Activated CD8-positive, alpha-beta memory T cell treated with anti-CD3 and anti-CD28 coated beads, Interleukin-2, amount 50 U/mL, for 24 hours (primary cell): ENCODE results near the gene TBC1D9B.

ENCODE experiments used
- DNase-seq: peaks from one replicate; pipeline ENCODE4 v3.0.0-alpha.2; 2020; ENCODE audit errors: extremely low read depth

TBC1D9B gene

DNA sequence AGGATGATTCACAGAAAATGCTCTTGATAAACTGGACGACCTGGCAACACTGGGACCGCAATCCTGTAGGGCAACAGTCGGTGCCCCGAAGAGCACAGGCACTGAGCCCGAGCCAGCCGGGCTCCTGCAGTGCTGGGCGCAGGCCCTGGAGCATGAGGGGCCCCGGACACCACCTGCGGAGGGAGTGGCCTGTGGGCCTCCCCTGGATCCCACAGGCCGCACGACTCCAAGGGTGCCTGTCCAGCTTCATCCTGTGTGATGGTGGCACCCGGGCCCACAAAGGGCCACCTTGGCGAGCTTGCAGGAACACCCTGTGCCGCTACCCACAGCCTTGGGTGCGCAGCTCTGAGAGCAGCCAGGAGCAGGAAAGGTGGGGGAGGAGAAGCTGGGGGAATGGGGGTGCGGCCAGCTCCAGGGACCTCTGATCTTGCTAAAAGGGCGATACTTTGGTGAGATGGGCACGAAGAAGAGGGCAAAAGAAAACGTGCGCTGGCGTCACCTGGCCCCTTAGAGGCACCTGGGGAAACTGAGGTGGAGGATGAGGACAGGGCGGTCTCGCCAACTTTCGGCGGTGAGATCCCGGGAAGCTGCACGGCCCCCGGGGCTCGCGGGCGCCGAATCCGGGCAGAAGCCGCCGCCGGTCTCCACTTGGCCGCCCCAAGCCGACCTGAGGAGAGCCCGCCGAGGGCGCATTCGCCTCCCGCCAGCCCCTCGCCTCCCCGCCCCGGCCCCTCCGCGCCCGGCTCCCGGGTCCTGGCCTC lies 722 bp downstream of the TBC1D9B start:
- DNase-seq = no peak

DNA sequence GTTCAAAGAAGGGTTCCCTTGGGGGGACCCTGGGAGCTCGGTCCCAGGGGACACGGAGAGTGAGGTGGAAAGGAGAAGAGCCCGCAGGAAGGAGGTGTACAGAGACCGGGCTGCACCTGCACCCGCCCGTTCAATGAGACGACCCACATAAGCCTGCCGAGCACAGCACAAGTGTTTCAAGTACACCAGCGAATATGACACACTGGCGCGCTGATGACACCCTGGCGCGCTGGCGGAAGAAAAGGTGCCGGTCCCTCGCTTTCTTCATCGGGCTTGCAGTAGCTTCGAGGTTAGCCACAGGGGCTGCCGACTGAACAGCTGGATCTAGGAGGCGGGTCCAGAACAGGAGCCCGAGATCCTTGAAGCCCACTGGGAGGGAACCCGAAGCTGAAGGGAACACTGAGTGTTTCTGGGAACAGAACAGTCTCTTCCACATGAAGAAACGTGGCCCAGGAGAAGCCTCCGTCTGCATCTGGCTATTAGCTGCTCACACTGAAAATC lies 1.4 kb downstream of the TBC1D9B start:
- DNase-seq = no peak

DNA sequence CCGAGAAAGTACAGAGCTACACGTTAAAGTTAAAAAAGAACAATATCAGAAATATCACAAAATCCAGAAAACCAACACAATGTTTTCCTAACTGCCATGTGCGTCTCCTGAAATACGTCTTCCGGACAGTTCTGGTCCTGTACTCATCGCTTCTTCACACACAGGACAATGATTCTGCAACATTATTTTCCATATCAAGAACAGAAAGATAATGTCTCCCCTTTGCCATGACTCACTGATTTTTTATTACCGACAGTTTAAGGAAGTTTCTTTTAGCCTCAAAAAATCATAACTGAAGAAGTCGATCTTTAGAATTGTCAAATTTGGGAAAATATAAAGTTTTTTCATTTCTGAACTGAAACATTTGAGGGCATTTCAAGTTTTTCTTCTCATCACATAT lies 2.5 kb downstream of the TBC1D9B start:
- no peak for DNase-seq

DNA sequence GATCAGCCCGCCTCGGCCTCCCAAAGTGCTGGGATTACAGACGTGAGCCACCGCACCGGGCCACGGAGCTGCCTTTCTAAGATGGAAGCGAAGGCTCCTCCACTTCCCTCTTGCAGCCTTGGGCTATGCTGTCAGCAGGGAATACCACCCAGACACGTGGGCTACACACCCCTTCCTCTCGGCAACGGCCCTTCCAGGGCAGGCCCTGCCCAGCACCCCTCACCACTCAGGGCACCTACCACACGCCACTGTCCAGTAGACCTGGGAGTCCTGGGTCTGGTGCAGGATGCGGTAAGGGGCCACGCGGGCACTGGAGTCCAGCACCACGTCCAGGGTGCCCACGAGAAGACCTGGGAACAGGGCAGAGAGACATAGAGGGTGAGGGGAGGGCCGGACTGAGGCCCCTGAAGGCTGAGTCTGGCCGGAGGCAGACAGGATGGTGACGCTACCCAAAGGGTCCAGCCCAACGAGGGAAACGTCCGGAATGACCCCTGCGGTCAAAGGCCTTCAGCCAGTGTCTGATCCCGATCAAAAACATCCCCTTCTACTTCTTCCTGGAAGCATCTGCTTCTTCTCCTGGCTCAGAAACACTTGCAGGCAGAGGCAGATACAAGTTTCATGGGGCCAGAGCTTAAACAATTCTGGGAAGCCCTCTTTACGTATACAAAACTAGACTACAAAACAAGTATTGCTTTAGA lies 3.1 kb downstream of the TBC1D9B start:
- no peak for DNase-seq

DNA sequence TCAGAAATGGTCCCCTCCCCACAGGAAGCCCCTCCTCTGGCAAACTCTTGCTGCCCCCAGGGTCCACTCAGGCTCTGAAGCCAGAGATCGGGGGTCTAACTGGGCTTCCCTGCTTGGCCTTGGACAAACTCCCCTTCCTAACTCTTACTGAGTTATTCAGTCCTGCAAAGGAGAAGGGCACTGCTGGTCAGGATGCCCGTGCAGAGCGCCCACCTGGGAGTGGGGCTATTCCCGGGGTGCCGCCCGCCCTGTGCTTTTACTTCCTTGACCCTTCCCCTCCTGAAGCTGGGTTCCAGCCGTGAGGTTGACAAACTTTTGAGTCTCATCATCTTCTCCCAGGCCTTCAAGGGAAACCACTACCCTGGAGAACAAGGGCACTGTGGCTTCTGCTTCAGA lies 4.9 kb downstream of the TBC1D9B start:
- DNase-seq = no peak

DNA sequence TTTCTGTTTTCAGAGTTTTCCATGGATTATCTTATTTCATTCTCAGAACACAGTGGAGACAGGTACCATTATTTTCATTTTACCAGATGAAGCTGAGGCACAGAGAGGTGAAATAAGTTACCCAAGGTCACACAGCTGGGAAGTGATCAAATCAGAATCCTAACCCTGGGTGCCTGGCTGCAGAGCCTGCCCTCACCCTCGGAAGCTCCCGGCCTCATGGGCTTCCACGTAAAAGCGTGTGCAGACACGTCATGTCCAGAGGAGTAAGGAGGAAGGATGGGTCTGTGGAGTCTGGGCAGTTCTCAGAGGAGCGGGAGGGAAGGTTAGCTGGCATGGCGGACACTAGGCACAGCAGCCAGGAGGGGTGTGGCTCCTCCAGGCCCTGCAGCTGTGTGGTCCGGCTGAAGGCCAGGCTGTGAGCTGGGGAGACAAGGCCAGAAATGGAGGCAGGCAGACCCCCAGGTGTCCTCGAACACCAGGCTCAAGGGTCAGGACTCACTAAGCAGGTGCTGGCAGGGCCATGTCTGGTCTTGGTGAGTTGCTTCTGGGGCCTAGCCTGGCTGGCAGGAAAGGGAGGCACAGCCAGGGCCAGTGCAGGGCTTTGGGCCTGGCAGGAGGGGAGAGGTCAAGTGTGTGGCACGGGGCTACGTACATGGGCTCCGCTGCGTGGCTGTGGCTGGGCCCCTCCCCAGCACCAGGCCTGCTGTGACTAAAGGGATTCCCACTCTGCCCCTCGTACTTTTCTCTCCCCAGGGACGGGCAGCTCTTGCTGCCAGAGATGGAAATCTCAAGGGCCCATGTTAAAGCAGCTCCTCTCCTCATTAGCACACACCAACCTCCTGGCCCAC lies 5.6 kb downstream of the TBC1D9B start:
- no peak for DNase-seq

DNA sequence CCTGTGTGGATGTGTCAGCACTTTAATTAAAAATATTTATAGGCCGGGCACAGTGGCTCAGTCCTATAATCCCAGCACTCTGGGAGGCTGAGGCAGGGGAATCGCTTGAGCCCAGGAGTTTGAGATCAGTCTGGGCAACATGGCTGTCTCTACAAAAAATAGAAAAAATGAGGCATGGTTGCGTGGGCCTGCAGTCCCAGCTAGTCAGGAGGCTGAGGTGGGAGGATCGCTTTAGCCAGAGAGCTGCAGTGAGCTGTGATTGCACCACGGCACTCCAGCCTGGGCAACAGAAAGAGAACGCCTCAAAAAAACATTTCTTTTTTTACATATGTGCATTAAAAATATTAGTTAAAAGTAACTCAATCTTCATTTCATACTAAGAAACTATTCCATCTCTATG lies 6.2 kb downstream of the TBC1D9B start:
- no peak for DNase-seq

DNA sequence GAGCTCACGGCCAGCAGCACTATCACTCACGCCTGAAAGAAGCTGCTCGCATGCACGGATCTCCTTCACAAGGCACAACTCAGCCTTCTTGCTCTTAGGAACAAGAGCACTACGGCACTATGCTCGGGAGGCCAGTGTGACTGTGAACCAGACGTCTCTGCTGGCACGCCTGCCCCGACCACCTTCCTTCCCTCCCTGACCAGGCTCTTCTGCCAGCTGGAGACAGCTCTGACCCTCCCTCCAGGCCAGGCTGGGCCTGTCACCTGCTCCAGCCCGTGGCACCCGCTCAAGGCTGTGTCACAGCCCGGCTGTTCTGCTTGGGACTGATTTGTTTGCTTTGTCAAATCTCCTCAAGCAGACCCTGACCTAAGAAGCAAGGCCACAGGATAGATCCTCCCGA lies 7.0 kb downstream of the TBC1D9B start:
- no peak for DNase-seq

DNA sequence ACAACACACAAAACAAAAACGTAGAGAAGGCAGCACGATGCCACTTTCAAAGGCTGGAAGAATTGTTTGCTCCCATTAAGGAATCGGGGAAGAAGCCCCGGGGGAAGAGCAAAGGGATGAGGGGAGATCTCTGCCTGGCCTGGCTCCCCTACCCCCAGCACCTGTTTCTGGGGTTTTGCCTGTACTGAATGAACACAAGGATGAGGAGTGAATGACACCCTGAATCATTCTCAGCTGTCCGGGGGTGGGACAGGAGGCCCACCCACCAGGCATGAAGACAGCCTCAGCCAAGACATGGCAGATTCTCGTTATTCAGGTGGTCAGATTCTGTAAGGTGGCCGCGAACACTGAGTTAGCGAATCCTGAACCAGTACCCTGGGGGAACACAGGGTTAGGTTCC lies 7.5 kb downstream of the TBC1D9B start:
- no peak for DNase-seq

DNA sequence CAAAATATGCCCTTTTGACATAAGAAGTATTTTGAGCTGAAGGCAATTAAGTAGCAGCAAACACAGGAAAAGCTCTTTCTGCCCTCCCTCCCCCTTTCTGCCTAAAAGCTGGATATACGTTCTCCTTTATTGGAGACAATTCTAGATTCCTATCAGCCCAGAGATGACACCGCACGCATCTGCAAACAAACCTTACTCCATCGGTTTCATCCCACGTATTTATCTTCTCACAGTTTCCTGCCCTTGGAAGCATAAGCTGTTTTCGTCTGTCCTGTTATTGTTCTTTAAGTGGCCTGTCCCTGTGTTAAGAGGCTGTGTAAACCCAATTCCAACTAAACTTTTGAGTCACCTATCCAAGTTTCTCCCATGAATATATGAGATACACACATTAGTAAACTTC lies 11.8 kb downstream of the TBC1D9B start:
- no peak for DNase-seq

DNA sequence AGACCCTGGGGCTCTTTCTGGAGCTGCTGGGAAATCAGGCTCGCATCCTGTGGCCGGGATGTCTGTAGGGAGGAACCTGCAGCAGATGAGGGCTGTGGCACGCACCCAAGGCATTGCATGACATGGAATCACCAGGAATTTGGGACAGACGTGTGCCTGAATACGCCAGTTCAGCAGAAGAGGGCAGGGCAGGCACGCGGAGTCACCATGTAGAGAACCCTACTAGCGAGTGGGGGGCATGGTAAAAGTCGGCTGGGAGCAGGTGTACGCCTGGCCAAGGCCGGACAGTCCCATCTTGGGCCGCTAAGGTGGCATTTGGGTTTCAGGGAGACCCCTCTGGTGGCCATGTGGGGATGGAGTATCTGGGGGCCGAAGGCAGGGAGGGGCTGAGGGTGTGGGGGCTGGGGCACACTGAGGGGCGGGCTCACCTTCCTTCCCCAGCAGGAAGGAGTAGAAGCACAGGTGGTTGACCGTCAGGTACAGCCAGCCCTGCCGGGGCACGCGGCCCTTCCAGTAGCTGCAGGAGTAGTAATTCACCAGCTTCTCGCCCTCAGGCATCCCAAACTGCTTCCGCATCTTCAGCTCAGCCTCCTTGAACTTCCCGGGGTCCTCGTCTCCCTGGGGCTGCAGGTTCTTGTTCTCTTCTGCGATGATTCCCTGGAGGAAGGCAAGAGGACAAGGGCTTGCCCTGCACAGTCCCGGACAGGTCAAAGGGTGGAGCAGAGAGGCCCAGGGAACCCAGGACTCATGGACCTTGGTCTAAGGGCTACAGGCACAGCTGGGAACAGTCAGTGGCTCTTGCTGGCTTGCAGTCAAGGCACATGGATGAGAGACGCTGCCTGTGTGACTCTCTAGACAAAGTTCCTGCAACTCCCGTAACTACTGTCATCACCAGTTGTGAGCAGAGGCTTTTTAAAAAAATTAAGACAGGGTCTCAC lies 13.5 kb downstream of the TBC1D9B start:
- no peak for DNase-seq

DNA sequence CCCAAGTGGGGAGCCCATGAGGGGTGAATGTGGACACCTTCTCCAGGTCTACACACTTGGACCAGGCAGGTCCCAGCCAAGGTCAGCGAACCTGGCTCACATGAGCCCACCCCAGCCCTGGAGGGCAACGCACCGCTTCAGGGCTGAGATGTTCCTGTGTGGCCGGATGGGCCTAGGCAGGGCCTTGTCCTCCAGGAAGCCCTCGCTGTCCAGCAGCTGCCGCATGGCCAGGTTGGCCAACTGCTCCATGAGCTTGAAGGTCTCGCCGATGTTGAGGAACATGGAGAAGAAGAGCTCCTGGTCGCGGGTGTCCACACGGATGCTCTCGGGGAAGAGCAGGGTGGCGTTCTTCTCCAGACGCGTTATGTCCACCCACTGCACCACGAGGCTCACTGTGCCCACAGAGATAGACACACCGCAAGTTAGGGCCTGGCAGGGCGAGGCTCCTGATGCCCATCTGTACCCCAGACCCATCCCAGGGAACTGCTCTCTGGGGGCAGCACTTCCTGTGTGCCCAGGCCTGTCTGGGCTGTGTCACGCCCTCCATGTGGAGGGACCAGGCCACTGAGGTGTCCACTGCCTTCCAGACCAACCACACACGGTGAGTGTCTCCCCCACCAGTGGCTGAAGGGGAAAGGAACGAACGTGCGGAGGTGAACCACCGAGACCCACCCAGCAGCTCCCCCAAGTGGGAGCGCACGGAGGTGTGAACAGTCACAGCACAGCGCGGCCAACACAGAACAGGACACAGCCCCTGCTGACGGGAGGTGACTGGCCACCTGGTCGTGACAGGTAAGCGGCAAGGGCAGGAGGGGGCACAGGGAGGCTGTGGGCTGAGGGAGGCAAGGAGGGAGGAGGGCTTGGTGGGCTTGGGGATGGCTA lies 14.4 kb downstream of the TBC1D9B start:
- DNase-seq = no peak

DNA sequence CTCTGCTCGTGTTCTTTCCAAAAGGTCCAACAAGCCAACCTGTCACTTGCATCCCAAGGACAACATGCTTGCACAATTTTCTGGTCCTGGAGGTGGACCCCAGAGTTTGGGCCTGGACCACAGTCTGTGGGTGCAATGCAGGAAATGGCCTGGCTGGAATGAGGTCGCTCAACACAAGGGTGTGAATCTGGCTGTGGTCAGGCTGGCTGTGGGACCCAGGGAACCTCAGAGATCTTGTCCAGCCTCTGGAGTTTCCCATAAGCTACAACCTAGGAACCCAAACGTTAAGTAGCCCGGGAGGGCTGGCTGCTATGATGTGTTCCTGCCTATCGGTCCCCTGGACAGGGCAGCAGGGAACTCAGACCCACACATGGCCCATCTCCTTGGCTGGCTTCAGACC lies 15.4 kb downstream of the TBC1D9B start:
- DNase-seq = no peak

DNA sequence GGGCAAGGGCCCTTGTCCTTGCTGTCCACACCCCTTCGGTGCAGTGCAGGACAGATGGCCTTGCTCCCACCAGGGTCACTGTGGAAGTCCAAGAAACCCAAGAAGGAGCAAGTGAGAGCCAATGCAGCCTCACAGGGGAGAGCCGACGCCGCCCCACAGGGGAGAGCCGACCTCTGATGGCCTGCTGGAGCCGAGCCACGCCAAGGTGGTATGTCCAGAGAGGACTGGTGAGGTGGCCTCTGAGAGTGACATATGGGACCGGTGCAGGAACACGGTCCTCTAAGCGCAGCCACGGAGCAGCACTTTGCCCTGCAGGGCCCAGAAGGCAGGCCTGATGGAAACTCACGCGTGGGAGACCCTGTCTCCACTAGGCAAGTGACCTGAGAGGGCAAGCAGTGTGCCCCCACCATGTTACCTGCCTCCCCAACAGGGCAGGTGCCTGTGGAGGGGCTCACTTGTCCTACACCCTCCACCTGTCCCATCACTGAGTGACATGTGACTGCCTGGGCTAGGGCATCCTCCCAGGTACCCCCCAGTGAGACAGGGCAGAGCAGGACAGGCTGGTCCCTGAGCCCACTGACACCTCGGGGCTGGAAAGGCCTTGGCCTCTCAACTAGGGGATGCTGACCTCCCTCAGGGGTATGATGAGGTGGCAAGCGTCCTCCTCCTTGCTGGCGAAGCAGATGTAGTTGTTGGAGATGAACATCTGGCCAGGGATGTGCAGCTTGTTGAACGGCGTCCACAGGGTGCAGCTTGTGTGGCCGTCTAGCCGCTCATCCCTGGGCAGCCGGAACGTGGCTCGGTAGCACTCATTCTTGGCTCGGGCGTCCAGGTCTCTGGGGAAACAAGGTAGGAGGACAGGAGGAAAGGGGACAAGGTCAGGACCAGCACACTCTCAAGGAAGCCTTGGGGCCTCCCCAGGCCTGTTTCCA lies 16.7 kb downstream of the TBC1D9B start:
- no peak for DNase-seq

DNA sequence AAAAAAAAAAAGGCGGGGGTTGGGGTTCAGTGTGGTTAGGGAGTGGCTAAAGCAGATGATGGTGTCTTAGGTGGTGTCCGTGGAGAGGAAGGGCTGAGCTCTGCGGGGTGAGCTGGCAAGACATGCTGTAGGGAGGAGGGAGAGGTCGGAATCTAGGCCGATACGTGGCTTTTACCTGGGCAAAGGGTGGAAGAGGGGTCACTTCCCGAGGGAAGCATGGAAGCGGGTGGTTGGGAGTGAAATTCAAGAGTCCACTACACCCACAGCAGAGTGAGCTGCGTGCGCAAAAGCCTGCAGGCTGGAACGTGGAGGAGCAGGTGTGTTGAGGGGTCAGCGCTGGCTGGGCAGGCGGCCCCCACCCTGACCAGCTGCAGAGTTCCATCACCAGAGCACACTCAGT lies 17.8 kb downstream of the TBC1D9B start:
- no peak for DNase-seq

DNA sequence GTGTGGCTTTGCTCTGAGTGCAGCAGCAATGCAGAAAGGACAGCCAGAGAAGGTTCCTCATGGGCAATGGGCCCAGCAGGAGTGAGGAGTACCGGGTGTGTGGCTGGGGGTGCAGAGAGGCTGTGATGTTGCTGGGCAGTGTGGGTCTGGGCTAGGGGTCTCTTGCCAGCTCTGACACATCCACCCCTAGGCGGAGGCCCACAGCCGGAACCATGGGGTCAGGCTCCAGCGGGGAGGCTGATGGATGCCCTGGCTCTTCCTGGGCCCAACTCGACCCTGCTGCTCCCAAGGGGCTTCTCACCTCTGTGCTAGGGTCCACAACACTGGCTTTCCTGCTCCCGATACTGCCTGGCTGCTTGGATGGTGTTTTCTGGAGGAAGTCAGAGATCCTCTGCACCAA lies 19.9 kb downstream of the TBC1D9B start:
- DNase-seq = no peak

DNA sequence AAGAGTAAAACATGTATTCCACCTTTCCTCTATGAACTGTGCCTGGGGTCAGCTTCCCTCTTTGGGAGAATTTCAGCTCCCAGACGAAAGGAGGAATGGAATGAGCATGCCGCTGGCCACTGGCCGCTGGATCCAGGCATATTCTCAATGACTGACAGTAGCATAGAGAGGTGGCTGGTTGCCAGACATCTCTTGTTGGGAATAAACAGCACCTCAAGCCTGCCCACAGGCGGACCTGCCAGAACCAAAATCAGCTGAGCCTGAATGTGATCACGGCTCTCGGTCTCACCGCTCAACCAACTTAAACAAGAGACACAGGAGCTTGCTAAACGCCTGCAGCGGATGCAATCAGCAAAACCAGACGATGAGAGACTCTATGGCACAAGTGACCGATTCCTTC lies 20.6 kb downstream of the TBC1D9B start:
- no peak for DNase-seq

DNA sequence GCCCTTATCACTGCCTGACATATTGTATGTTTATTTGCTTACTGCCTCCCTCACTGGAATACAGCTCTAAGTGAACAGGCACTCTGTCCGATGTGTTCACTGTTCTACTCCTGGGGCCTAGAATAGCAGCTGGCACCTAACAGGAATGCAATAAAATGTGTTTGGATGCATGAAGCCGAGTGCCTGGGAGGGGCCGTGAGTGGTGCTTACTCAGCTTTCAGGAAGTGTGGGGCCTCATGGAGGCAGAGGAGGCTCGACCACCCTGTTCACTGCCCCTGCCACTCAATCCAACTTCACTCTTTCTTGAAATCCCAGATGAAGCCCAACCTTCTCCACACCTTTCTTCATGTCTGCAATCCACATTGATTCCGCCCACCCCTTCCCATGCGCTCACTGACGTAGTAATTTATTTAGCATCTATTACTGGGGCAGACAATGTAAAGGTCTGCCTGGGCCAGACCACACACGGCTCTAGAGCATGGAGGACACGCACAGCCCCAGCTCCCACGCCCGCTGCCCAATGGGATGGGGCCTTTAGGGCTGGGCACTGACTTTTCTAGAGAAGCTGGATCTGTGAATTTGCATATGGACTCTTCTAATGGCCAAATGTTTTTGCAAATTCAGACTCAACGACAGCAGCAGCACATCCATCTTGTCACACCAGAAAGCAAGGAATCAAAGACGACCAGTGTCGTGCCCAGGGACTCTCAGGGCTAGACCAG lies 21.3 kb downstream of the TBC1D9B start:
- no peak for DNase-seq
